Measurements from ENCODE around the gene IFNA8. TPM values are rescaled to one million over a fixed set of nuclear protein-coding genes. Genes with fewer than 3 reads are reported as not detected.

The IFNA8 gene
- total RNA-seq, 1 experiment from 2014 or later = not detected

- H3K14ac ChIP-seq (ENCODE audit: insufficient read depth, low read length) = no peak overlapping the region
- no peak overlapping the region for H3K56ac ChIP-seq (ENCODE audit: insufficient read length, low read depth, low read length)
- H3K4me1 Mint-ChIP-seq = peaks cover 20 to 22% of the 10 kb centered on the region in 2 experiments
- H2BK15ac ChIP-seq (ENCODE audit: low read depth, low read length) = no peak overlapping the region
- H4K91ac ChIP-seq (ENCODE audit: insufficient read length, low read depth, low read length) = no peak overlapping the region
- H3K27ac ChIP-seq (ENCODE audit: insufficient read length, low read depth, low read length) = no peak overlapping the region
- whole genome bisulfite sequencing (ENCODE audit: extremely low coverage, insufficient read length, low lambda C conversion rate) = no CpG with 5 or more reads among the region's 2 CpGs
- H2BK5ac ChIP-seq (ENCODE audit: insufficient read length, low read length) = no peak overlapping the region
- peaks cover 3% of the 10 kb centered on the region; the same call in 1 of the 2 replicates for H3K4me1 ChIP-seq (ENCODE audit: insufficient read depth, low read length)
- no peak overlapping the region for H4K8ac ChIP-seq (replicated peaks; ENCODE audit: insufficient read length, low read depth, low read length)
- H3K27ac Mint-ChIP-seq = no peak overlapping the region; a peak in 1 of 7 replicates
- H3K79me1 ChIP-seq (ENCODE audit: insufficient read depth, low read depth, low read length, poor library complexity, severe bottlenecking) = no peaks in the 10 kb centered on the region
- H3T11ph ChIP-seq (ENCODE audit: low read length) = no peak overlapping the region
- no peak overlapping the region for H3K9ac ChIP-seq (ENCODE audit: extremely low read depth, insufficient read length, low read length)
- no peaks in the 10 kb centered on the region for H3K79me2 ChIP-seq (ENCODE audit: insufficient read depth, low read length)
- DNase-seq = no peak
- H2BK120ac ChIP-seq (ENCODE audit: low read depth, low read length, poor library complexity, severe bottlenecking) = no peak overlapping the region
- H3K9me3 ChIP-seq (ENCODE audit: control insufficient read depth, low read depth, low read length) = no peaks in the 10 kb centered on the region
- H2AK5ac ChIP-seq (ENCODE audit: insufficient read length, low read length) = no peak overlapping the region
- no peak overlapping the region for H2AFZ ChIP-seq (ENCODE audit: low read length)
- H4K20me1 ChIP-seq (ENCODE audit: control insufficient read depth, insufficient read depth, insufficient read length) = no peaks in the 10 kb centered on the region
- no peak for TF ChIP-seq CTCF (conservative IDR thresholded peaks at IDR 0.05)
- no peak overlapping the region for H3K4me3 Mint-ChIP-seq
- H3K23ac ChIP-seq (ENCODE audit: insufficient read length, low read depth, low read length) = no peak overlapping the region
- H2BK12ac ChIP-seq (ENCODE audit: insufficient read length, low read depth, low read length) = no peak overlapping the region
- no peaks in the 10 kb centered on the region for H3K23me2 ChIP-seq (ENCODE audit: insufficient read length, low read depth, low read length, poor library complexity, severe bottlenecking)
- H3K18ac ChIP-seq (ENCODE audit: insufficient read length, low read depth, low read length) = no peak overlapping the region
- H3K9me3 Mint-ChIP-seq = no peaks in the 10 kb centered on the region
- H3K27me3 Mint-ChIP-seq (ENCODE audit: low read depth) = peaks cover 2% of the 10 kb centered on the region; the same call in 1 of the 2 replicates
- no peaks in the 10 kb centered on the region for H3K36me3 Mint-ChIP-seq (ENCODE audit: insufficient read depth in 1 of 3, low read depth in 3 of 3)
- no peak overlapping the region for H3K4me2 ChIP-seq (ENCODE audit: insufficient read depth, insufficient read length, low read length)
- H4K5ac ChIP-seq (ENCODE audit: insufficient read length, low read depth, low read length) = no peak overlapping the region
- no peak overlapping the region for H2BK20ac ChIP-seq (ENCODE audit: low read depth, low read length, poor library complexity, severe bottlenecking)
- H3K4ac ChIP-seq (ENCODE audit: low read depth, low read length) = no peak overlapping the region
- H3K27me3 ChIP-seq (ENCODE audit: insufficient read depth, low read length) = no peaks in the 10 kb centered on the region
Observed at GRCh38 chr9:21429191-21429590, 20.3 kb downstream of the IFNA8 start.
